Peyer's patch (tissue), 4 donors: ENCODE data around the gene A3GALT2.

ENCODE experiments used
- POLR2A ChIP-seq, 2 donors: fragments of 450-650 bp; IDR thresholded peaks; one replicate each; pipeline ENCODE4 v1.5.1; 2017; ENCODE audit warnings: antibody characterized with exemption in 2 of 2, mild to moderate bottlenecking in 2 of 2, moderate library complexity in 2 of 2
- TF ChIP-seq, protein P1 (sequence below), 6 experiments: fragments of 450-650 bp in 4 of 6; fragments of 200-600 bp in 2 of 6; sonication (generic) in 1 of 6; IDR thresholded peaks; one replicate each; pipeline ENCODE4 v1.5.1; 2017 to 2019; ENCODE audit warnings: antibody characterized with exemption in 6 of 6, mild to moderate bottlenecking in 3 of 6, moderate library complexity in 1 of 6

DNA sequence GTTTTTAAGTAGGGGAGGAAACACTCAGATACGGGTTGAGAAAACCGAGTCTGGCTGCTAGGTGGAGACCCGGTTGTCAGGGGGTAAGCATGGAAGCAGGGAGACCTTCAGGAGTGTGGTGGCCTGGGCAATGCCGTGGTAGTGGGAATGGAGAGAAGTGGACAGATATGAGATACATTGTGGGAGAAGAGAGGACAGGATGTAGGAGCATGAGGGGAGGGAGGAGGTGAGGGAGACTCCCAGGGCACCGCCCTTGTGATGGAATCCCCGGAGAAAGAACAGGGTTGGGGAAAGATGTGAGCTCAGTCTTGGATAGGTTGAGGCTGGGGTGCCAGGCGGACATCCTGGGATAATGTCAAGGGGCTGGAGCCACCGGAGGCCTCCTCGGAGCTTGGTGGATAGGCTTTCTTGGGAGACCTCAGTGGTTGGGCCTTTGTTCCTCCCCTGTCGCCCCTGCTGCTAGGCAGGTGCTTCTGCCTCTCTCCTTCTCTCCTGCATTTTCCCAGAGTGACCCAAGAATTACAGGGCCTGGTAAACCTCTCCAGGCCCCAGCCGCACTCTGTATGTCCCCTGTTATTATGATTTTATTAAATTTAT, 43.3 kb downstream of the A3GALT2 start:
- TF ChIP-seq, protein P1, sequence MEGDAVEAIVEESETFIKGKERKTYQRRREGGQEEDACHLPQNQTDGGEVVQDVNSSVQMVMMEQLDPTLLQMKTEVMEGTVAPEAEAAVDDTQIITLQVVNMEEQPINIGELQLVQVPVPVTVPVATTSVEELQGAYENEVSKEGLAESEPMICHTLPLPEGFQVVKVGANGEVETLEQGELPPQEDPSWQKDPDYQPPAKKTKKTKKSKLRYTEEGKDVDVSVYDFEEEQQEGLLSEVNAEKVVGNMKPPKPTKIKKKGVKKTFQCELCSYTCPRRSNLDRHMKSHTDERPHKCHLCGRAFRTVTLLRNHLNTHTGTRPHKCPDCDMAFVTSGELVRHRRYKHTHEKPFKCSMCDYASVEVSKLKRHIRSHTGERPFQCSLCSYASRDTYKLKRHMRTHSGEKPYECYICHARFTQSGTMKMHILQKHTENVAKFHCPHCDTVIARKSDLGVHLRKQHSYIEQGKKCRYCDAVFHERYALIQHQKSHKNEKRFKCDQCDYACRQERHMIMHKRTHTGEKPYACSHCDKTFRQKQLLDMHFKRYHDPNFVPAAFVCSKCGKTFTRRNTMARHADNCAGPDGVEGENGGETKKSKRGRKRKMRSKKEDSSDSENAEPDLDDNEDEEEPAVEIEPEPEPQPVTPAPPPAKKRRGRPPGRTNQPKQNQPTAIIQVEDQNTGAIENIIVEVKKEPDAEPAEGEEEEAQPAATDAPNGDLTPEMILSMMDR (IDR thresholded peaks at IDR 0.05), result no peak
- no peak for TF ChIP-seq POLR2A (IDR thresholded peaks at IDR 0.05)
